Parathyroid adenoma (tissue), 2 donors: ENCODE measurements around the gene GPX2.
A peak's percentile ranks its signal among the peaks of the same experiment; 100 is the strongest.

Source experiments
- H2AFZ ChIP-seq: fragments of 300-600 bp; sonication (generic); one replicate; pipeline ENCODE4 v1.7.0; 2017; ENCODE audit warnings: antibody characterized with exemption, mild to moderate bottlenecking
- H3K27ac ChIP-seq: fragments of 300-600 bp; sonication (generic); one replicate; pipeline ENCODE4 v1.7.0; 2017
- H3K27me3 ChIP-seq: fragments of 300-600 bp; sonication (generic); one replicate; pipeline ENCODE4 v1.7.0; 2017; ENCODE audit warnings: low read length; ENCODE audit not compliant: control insufficient read depth, insufficient read depth
- H3K36me3 ChIP-seq: fragments of 300-600 bp; sonication (generic); one replicate; pipeline ENCODE4 v1.7.0; 2017; ENCODE audit warnings: low read length; ENCODE audit not compliant: control insufficient read depth, insufficient read depth
- H3K4me1 ChIP-seq: fragments of 300-600 bp; sonication (generic); one replicate; pipeline ENCODE4 v1.7.0; 2017; ENCODE audit warnings: control low read depth
- H3K4me2 ChIP-seq: fragments of 300-600 bp; sonication (generic); one replicate; pipeline ENCODE4 v1.7.0; 2017; ENCODE audit warnings: low read length
- H3K4me3 ChIP-seq: fragments of 300-600 bp; sonication (generic); one replicate; pipeline ENCODE4 v1.7.0; 2017; ENCODE audit warnings: low read depth, low read length
- H3K79me2 ChIP-seq: fragments of 300-600 bp; sonication (generic); one replicate; pipeline ENCODE4 v1.7.0; 2017; ENCODE audit warnings: control low read depth
- H3K9ac ChIP-seq: fragments of 300-600 bp; sonication (generic); one replicate; pipeline ENCODE4 v1.7.0; 2017; ENCODE audit warnings: mild to moderate bottlenecking
- H3K9me3 ChIP-seq: fragments of 300-600 bp; sonication (generic); one replicate; pipeline ENCODE4 v1.7.0; 2017; ENCODE audit warnings: low read length; ENCODE audit not compliant: control insufficient read depth
- CTCF ChIP-seq: fragments of 300-600 bp; sonication (generic); IDR thresholded peaks from one replicate; pipeline ENCODE4 v1.7.0; 2017; ENCODE audit warnings: antibody characterized with exemption, mild to moderate bottlenecking
- donor health status: primary hyperparathyroidism.

GPX2 gene

GRCh38 chr14:64934338-64934929 lies 8.1 kb downstream of the GPX2 start:
- Histone ChIP-seq H3K4me1 (peaks cover 51% of the 10 kb centered on the region), H3K9me3 (no peaks in the 10 kb centered on the region), H3K4me2 (no peak overlapping the region), H3K9ac (no peak overlapping the region), H3K27me3 (no peaks in the 10 kb centered on the region), H3K79me2 (peaks cover 3% of the 10 kb centered on the region), H3K36me3 (no peaks in the 10 kb centered on the region), H3K4me3 (no peak overlapping the region), H2AFZ (no peak overlapping the region), H3K27ac (peak overlapping the region; percentile 42)
- no peak for TF ChIP-seq CTCF

GRCh38 chr14:64932231-64932630 lies 10.3 kb downstream of the GPX2 start:
- H3K4me3 ChIP-seq: no peak overlapping the region
- no peak overlapping the region for H3K4me2 ChIP-seq
- TF ChIP-seq CTCF: no peak
- no peak overlapping the region for H3K27ac ChIP-seq
- no peaks in the 10 kb centered on the region for H3K9me3 ChIP-seq
- H3K79me2 ChIP-seq: peaks cover 3% of the 10 kb centered on the region
- H2AFZ ChIP-seq: no peak overlapping the region
- H3K27me3 ChIP-seq: no peaks in the 10 kb centered on the region
- H3K36me3 ChIP-seq: no peaks in the 10 kb centered on the region
- H3K4me1 ChIP-seq: peaks cover 29% of the 10 kb centered on the region
- H3K9ac ChIP-seq: no peak overlapping the region

- no peaks in the 10 kb centered on the region for H3K27me3 ChIP-seq
- H3K4me2 ChIP-seq: no peak overlapping the region
- no peak overlapping the region for H2AFZ ChIP-seq
- no peak for TF ChIP-seq CTCF
- H3K36me3 ChIP-seq: no peaks in the 10 kb centered on the region
- no peaks in the 10 kb centered on the region for H3K9me3 ChIP-seq
- H3K4me3 ChIP-seq: no peak overlapping the region
- no peak overlapping the region for H3K9ac ChIP-seq
- peaks cover 3% of the 10 kb centered on the region for H3K79me2 ChIP-seq
- H3K27ac ChIP-seq: no peak overlapping the region
- peaks cover 19% of the 10 kb centered on the region for H3K4me1 ChIP-seq
Measured at GRCh38 chr14:64931123-64931522, 11.4 kb downstream of the GPX2 start.

GRCh38 chr14:64930085-64930843 lies 12.3 kb downstream of the GPX2 start:
- Histone ChIP-seq H3K9ac (no peak overlapping the region), H3K4me2 (no peak overlapping the region), H3K36me3 (no peaks in the 10 kb centered on the region), H3K4me3 (no peak overlapping the region), H3K27me3 (no peaks in the 10 kb centered on the region), H3K27ac (no peak overlapping the region), H2AFZ (no peak overlapping the region), H3K9me3 (no peaks in the 10 kb centered on the region), H3K79me2 (peaks cover 4% of the 10 kb centered on the region), H3K4me1 (peaks cover 11% of the 10 kb centered on the region)
- no peak for TF ChIP-seq CTCF

GRCh38 chr14:64929014-64929359 lies 13.6 kb downstream of the GPX2 start:
- no peak for TF ChIP-seq CTCF
- Histone ChIP-seq H3K4me2 (no peak overlapping the region), H3K27ac (no peak overlapping the region), H3K4me1 (peaks cover under 1% of the 10 kb centered on the region), H3K4me3 (no peak overlapping the region), H3K79me2 (peaks cover 6% of the 10 kb centered on the region), H3K36me3 (no peaks in the 10 kb centered on the region), H3K9ac (no peak overlapping the region), H3K9me3 (no peaks in the 10 kb centered on the region), H2AFZ (no peak overlapping the region), H3K27me3 (no peaks in the 10 kb centered on the region)
